ENCODE results near the gene ARHGAP11A.

DNA sequence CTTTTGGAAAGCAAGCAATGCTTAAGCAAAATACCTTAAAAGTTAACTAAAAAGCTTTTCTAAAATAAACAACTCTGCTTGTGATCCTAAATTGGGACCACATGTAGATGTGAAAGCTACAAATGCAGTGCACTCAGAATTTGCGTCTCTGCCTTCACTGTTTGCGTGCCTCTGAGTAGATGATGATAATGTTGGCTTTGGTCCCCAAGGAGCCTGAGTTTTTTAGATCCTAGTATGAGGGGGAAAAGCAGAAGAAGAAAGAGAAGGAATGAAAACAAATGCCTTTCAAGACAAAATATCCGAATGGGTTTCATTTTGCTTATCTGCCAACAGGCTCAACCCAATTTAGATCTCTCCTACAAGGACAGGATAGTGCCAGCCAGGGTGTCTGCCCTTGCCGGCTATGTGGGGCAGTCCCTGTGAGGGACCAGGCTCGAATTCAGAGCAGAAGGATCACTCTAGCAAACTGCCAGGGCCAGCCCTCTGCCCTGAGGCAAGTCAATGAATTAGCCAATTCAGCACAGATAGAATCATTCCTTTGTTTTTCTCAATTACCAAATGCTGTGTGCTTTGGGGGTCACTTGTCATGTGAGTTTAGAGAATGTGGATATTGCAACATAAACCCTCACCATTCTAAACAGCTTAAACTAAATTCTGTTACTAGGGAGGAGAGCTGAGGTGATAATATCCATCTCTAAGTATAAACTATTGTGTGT is 54.8 kb downstream of the ARHGAP11A start:
- TF ChIP-seq, protein P1, sequence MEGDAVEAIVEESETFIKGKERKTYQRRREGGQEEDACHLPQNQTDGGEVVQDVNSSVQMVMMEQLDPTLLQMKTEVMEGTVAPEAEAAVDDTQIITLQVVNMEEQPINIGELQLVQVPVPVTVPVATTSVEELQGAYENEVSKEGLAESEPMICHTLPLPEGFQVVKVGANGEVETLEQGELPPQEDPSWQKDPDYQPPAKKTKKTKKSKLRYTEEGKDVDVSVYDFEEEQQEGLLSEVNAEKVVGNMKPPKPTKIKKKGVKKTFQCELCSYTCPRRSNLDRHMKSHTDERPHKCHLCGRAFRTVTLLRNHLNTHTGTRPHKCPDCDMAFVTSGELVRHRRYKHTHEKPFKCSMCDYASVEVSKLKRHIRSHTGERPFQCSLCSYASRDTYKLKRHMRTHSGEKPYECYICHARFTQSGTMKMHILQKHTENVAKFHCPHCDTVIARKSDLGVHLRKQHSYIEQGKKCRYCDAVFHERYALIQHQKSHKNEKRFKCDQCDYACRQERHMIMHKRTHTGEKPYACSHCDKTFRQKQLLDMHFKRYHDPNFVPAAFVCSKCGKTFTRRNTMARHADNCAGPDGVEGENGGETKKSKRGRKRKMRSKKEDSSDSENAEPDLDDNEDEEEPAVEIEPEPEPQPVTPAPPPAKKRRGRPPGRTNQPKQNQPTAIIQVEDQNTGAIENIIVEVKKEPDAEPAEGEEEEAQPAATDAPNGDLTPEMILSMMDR (conservative IDR thresholded peaks at IDR 0.05; ENCODE audit: low read length): no peak
- no peak for TF ChIP-seq EZH2phosphoT487 (IDR thresholded peaks at IDR 0.05; ENCODE audit: borderline replicate concordance, low read depth, low read length)

Data from OCI-LY7 (cell line).